AG10803 (cell line): ENCODE data around the gene IGFLR1.
"Not testable (repeated sequence)": the region's sequence is repeated elsewhere in the genome, so short reads cannot be mapped to it uniquely, and the experiment has no call there.

ENCODE experiments used
- DNase-seq: peaks from one replicate; pipeline ENCODE4 v3.0.0; 2010; ENCODE audit warnings: low read depth
- H3K4me3 ChIP-seq: 2 replicates; pipeline ENCODE4 v1.5.1; 2011; ENCODE audit warnings: mild to moderate bottlenecking, low read length, control low read depth
- TF ChIP-seq, protein P1 (sequence below): conservative IDR thresholded peaks from 2 replicates; pipeline ENCODE4 v1.5.1; 2011; ENCODE audit warnings: mild to moderate bottlenecking, low read length, control low read depth, inconsistent platforms

IGFLR1 gene

DNA sequence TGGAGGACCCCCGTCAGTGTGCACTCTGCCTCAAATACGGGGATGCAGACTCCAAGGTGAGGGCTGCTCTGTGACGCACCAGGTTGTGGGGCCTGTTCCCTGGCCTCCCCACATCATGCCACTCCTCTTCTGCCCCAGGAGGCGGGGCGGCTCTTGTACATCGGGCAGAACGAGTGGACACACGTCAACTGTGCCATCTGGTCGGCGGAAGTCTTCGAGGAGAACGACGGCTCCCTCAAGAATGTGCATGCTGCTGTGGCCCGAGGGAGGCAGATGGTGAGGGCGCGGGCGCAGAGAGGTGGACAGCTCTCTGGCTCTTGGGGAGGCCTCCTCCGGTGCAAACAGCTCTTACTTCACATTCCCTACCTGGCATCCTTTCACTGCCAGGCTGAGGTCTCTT is 13.2 kb downstream of the IGFLR1 start:
- DNase-seq = no peak
- TF ChIP-seq, protein P1, sequence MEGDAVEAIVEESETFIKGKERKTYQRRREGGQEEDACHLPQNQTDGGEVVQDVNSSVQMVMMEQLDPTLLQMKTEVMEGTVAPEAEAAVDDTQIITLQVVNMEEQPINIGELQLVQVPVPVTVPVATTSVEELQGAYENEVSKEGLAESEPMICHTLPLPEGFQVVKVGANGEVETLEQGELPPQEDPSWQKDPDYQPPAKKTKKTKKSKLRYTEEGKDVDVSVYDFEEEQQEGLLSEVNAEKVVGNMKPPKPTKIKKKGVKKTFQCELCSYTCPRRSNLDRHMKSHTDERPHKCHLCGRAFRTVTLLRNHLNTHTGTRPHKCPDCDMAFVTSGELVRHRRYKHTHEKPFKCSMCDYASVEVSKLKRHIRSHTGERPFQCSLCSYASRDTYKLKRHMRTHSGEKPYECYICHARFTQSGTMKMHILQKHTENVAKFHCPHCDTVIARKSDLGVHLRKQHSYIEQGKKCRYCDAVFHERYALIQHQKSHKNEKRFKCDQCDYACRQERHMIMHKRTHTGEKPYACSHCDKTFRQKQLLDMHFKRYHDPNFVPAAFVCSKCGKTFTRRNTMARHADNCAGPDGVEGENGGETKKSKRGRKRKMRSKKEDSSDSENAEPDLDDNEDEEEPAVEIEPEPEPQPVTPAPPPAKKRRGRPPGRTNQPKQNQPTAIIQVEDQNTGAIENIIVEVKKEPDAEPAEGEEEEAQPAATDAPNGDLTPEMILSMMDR = no peak
- no peak overlapping the region for H3K4me3 ChIP-seq

DNA sequence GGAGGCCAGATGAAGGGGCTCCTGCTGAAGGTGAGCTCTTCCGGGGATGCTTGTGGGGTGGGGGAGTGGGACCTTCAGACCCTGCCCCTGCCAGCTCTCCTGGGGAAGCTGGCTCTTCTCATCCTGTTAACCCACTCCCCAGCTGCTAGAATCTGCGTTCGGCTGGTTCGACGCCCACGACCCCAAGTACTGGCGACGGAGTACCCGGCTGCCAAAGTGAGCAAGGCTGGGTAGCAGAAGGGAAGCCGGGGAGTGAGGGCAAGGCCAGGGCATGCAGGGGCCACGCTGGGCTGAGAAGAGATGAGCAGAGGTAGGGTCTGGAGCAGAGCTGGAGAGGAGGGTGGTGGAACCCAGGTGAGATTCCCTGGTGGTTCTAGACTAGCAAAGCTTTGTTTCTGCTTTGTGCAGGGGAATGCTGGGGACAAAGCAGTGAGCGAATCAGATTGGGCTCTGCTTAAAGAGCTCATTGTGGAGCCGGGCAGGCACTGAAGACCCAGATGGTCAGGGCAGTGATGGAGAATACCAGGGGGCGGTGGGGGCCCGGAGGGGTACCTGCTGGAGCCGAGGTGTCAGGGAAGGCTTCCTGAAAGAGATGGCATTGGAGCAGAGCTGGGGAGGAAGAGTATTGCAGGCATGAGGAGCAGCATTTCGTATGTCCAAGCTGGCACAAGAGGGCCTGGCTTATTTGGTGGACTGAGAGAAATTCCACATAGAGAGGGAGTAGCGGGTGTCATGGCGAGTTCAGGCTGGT is 14.1 kb downstream of the IGFLR1 start:
- TF ChIP-seq, protein P1 = no peak
- no peak overlapping the region for H3K4me3 ChIP-seq
- no peak for DNase-seq

DNA sequence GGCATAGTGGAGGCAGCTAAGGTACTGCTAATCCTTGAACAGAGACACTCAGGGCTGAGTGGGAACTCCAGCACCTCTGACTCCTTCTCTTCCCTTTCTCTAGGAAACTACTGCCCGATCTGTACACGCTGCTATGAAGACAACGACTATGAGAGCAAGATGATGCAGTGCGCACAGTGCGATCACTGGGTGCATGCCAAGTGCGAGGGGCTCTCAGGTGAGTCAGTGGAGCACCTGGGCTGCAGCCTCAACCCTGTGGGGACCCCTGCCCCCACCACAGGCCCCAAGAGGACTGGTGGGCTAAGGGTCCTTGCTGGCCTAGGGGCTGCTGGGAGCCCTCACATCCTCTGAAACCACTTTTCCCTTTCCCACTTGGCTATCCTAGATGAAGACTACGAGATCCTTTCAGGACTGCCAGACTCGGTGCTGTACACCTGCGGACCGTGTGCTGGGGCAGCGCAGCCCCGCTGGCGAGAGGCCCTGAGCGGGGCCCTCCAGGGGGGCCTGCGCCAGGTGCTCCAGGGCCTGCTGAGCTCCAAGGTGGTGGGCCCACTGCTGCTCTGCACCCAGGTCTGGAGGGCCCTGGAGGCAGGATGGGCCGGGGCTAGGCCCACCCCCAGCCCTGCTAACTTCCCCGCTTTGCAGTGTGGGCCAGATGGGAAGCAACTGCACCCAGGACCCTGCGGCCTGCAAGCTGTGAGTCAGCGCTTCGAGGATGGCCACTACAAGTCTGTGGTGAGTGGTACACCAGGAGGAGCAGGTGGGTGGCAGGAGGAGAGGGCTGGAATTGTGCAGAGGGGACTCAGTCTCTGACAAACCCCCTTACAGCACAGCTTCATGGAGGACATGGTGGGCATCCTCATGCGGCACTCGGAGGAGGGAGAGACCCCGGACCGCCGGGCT is 14.9 kb downstream of the IGFLR1 start:
- no peak for DNase-seq
- no peak overlapping the region for H3K4me3 ChIP-seq
- TF ChIP-seq, protein P1 = no peak

DNA sequence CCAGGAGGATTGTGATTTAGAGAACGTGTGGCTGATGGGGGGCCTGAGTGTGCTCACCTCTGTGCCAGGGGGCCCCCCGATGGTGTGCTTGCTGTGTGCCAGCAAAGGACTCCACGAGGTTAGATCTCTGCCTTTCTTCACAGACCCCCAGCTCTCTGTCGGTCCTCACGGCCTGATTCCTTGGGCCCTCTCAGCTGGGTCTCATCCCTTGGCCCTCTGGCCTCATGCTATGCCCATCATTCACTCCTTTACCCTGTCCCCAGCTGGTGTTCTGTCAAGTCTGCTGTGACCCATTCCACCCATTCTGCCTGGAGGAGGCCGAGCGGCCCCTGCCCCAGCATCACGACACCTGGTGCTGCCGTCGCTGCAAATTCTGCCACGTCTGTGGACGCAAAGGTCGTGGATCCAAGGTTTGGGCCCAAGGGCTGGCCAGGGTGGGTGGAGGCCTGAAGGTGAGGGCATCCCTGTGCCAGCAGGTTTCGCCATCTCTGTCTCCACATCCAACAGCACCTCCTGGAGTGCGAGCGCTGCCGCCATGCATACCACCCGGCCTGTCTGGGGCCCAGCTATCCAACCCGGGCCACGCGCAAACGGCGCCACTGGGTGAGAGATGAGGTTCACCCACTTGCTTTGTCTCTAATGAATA is 16.9 kb downstream of the IGFLR1 start:
- DNase-seq = no peak
- H3K4me3 ChIP-seq = no peak overlapping the region
- TF ChIP-seq, protein P1 = no peak

DNA sequence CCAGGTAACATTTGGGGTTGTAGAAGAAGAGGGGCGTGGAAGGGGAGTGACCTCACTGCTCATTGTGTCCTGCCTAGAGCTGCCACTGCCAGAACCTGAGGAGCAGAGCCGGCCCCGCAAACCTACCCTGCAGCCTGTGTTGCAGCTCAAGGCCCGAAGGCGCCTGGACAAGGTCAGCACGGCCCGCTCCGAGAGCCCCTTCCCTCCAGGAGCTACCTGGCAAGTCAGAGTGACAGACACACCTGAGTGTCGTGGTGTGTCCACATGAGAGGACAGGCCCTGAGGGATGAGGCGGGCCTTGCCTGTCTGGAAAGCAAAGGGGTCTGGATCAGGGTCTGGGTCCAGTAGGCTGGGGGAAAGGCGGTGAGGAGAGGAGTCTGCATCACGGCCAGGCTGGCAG is 17.7 kb downstream of the IGFLR1 start:
- no peak for DNase-seq
- TF ChIP-seq, protein P1 = no peak
- H3K4me3 ChIP-seq = no peak overlapping the region

DNA sequence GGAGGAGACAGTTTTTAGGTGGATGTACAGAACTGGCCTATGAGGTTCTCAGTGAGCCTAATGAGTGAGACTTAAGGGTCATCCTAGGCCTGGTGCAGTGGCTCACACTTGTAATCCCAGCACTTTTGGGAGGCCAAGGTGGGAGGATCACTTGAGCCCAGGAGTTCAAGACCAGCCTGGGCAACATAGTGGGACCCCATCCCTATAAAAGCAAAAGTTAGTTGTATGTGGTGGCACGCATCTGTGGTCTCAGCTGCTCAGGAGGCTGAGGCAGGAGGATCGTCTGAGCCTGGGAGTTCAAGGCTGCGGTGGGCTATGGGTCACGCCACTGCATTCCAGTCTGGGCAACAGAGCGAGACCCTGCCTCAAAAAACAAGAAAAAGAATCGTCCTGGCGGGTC is 18.1 kb downstream of the IGFLR1 start:
- H3K4me3 ChIP-seq, DNase-seq: not testable (repeated sequence)

DNA sequence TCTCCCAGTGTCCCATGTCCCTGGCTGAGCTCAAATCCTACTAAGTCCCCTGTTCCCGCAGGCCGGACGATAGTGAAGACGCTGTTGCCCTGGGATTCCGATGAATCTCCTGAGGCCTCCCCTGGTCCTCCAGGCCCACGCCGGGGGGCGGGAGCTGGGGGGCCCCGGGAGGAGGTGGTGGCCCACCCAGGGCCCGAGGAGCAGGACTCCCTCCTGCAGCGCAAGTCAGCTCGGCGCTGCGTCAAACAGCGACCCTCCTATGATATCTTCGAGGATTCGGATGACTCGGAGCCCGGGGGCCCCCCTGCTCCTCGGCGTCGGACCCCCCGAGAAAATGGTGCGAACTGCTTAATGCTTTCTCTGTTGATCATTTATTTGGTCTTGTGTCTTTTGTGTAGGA is 18.6 kb downstream of the IGFLR1 start:
- no peak for DNase-seq
- TF ChIP-seq, protein P1 = no peak
- H3K4me3 ChIP-seq = no peak overlapping the region
